ENCODE data around the gene USP22.

Gene USP22

DNA sequence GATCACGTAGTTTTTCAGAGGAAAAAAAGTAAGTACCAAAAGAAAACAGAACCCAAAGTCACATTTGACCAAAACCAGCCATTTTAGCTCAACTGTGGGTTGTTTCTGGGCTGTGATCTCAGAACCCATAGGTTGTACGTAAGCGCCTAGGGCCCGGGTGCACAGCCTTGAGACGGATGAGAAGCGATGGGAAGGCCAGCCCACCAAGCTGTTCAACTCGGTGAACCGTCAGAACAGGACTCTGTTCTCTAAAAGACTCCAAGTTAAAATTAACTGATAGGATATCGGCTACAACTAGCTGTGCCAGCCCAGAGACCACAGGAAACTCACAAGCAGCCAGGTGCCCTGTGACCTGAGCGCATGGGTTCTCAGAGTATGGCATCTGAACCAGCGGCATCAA lies 28.3 kb downstream of the USP22 start:
- Histone ChIP-seq H3K27me3 (ENCODE audit: low read length) (no peaks in the 10 kb centered on the region), H3K9me2 (replicated peaks; ENCODE audit: insufficient read depth, low read length) (no peaks in the 10 kb centered on the region), H3K4me3 (ENCODE audit: insufficient read depth, low read length, poor library complexity, severe bottlenecking) (no peak overlapping the region), H2AFZ (ENCODE audit: low read depth, low read length, severe bottlenecking) (no peak overlapping the region), H3K4me2 (ENCODE audit: low read depth, low read length, poor library complexity, severe bottlenecking) (no peak overlapping the region), H3K79me2 (ENCODE audit: insufficient read depth, low read length) (peaks cover 76% of the 10 kb centered on the region), H3K36me3 (ENCODE audit: low read length) (peaks cover 77% of the 10 kb centered on the region), H3K9me3 (ENCODE audit: insufficient read depth, low read length) (no peaks in the 10 kb centered on the region), H3K9ac (ENCODE audit: low read length) (no peak overlapping the region), H4K20me1 (ENCODE audit: low read depth, low read length) (peaks cover 34% of the 10 kb centered on the region; the same call in 1 of the 2 replicates), H3F3A (ENCODE audit: insufficient read depth) (peaks cover 5% of the 10 kb centered on the region; the same call in 1 of the 2 replicates), H3K27ac (ENCODE audit: low read depth, low read length) (no peak overlapping the region)
- TF ChIP-seq, protein P1, sequence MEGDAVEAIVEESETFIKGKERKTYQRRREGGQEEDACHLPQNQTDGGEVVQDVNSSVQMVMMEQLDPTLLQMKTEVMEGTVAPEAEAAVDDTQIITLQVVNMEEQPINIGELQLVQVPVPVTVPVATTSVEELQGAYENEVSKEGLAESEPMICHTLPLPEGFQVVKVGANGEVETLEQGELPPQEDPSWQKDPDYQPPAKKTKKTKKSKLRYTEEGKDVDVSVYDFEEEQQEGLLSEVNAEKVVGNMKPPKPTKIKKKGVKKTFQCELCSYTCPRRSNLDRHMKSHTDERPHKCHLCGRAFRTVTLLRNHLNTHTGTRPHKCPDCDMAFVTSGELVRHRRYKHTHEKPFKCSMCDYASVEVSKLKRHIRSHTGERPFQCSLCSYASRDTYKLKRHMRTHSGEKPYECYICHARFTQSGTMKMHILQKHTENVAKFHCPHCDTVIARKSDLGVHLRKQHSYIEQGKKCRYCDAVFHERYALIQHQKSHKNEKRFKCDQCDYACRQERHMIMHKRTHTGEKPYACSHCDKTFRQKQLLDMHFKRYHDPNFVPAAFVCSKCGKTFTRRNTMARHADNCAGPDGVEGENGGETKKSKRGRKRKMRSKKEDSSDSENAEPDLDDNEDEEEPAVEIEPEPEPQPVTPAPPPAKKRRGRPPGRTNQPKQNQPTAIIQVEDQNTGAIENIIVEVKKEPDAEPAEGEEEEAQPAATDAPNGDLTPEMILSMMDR (IDR thresholded peaks at IDR 0.05; ENCODE audit: insufficient read depth, low read length, poor library complexity, severe bottlenecking), result no peak
- TF ChIP-seq EZH2phosphoT487 (conservative IDR thresholded peaks at IDR 0.05; ENCODE audit: low read length), result no peak

DNA sequence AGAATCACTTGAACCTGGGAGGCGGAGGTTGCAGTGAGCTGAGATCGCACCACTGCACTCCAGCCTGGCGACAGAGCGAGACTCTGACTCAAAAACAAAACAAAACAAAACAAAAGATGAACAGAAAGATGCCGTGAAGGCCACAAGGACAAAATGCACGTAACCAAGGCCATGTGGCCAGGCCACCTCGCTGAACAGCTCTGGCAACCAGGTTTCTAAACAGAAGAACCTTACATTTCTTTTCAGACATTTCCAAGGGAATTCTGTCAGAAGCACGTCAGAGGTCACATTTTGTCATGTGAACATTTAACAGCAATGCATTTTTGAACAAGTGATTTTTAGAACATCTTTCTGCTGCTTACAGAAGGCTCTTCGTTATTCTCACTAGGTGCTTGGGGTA lies 28.8 kb downstream of the USP22 start:
- peaks cover 71% of the 10 kb centered on the region for H3K79me2 ChIP-seq (ENCODE audit: insufficient read depth, low read length)
- no peak overlapping the region for H3K9ac ChIP-seq (ENCODE audit: low read length)
- TF ChIP-seq, protein P1 (IDR thresholded peaks at IDR 0.05; ENCODE audit: insufficient read depth, low read length, poor library complexity, severe bottlenecking), result no peak
- TF ChIP-seq EZH2phosphoT487 (conservative IDR thresholded peaks at IDR 0.05; ENCODE audit: low read length), result no peak
- H2AFZ ChIP-seq (ENCODE audit: low read depth, low read length, severe bottlenecking), result no peak overlapping the region
- H3K9me3 ChIP-seq (ENCODE audit: insufficient read depth, low read length), result no peaks in the 10 kb centered on the region
- H3K9me2 ChIP-seq (replicated peaks; ENCODE audit: insufficient read depth, low read length), result no peaks in the 10 kb centered on the region
- peaks cover 75% of the 10 kb centered on the region for H3K36me3 ChIP-seq (ENCODE audit: low read length)
- H3F3A ChIP-seq (ENCODE audit: insufficient read depth), result peaks cover 5% of the 10 kb centered on the region; the same call in 1 of the 2 replicates
- no peak overlapping the region for H3K4me3 ChIP-seq (ENCODE audit: insufficient read depth, low read length, poor library complexity, severe bottlenecking)
- peaks cover 28% of the 10 kb centered on the region; the same call in 1 of the 2 replicates for H4K20me1 ChIP-seq (ENCODE audit: low read depth, low read length)
- H3K27ac ChIP-seq (ENCODE audit: low read depth, low read length), result no peak overlapping the region
- no peaks in the 10 kb centered on the region for H3K27me3 ChIP-seq (ENCODE audit: low read length)
- no peak overlapping the region for H3K4me2 ChIP-seq (ENCODE audit: low read depth, low read length, poor library complexity, severe bottlenecking)

DNA sequence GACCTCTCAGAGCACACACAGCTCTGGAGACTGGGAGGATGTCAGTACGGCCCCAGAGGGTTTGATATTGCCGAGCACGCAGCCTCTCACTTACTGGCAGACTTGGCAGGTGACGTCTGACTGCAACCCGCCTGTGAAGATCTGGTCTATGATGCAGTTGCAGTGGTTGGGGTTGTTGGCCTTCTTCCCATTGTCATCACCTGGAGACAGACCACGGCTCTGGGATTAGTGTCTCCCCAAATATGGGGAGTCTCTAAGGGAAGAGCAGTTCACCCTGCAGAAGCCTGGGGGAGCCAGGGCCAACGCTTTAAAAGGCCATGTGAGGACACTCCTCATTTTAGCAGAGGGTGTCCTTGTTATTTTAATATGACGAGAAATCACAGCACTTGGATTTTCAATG lies 30.1 kb downstream of the USP22 start:
- H3K9me2 ChIP-seq (replicated peaks; ENCODE audit: insufficient read depth, low read length), result no peaks in the 10 kb centered on the region
- H3K27me3 ChIP-seq (ENCODE audit: low read length), result no peaks in the 10 kb centered on the region
- H3K79me2 ChIP-seq (ENCODE audit: insufficient read depth, low read length), result peaks cover 58% of the 10 kb centered on the region
- TF ChIP-seq, protein P1 (IDR thresholded peaks at IDR 0.05; ENCODE audit: insufficient read depth, low read length, poor library complexity, severe bottlenecking), result no peak
- no peak for TF ChIP-seq EZH2phosphoT487 (conservative IDR thresholded peaks at IDR 0.05; ENCODE audit: low read length)
- peaks cover 5% of the 10 kb centered on the region; the same call in 1 of the 2 replicates for H3F3A ChIP-seq (ENCODE audit: insufficient read depth)
- H3K36me3 ChIP-seq (ENCODE audit: low read length), result peaks cover 72% of the 10 kb centered on the region
- H3K4me3 ChIP-seq (ENCODE audit: insufficient read depth, low read length, poor library complexity, severe bottlenecking), result no peak overlapping the region
- H3K9me3 ChIP-seq (ENCODE audit: insufficient read depth, low read length), result no peaks in the 10 kb centered on the region
- no peak overlapping the region for H3K4me2 ChIP-seq (ENCODE audit: low read depth, low read length, poor library complexity, severe bottlenecking)
- H4K20me1 ChIP-seq (ENCODE audit: low read depth, low read length), result peaks cover 20% of the 10 kb centered on the region; the same call in 1 of the 2 replicates
- H3K9ac ChIP-seq (ENCODE audit: low read length), result no peak overlapping the region
- no peak overlapping the region for H3K27ac ChIP-seq (ENCODE audit: low read depth, low read length)
- no peak overlapping the region for H2AFZ ChIP-seq (ENCODE audit: low read depth, low read length, severe bottlenecking)

All from SU-DHL-6 (cell line).